Nephron (organoid): ENCODE measurements around the gene ZNF580.

ENCODE experiments used
- H3K27ac Mint-ChIP-seq, 3 experiments: 2 replicates each; pipeline ENCODE4 v1.8.0; 2020; ENCODE audit warnings: mixed read lengths in 3 of 3, mild to moderate bottlenecking in 2 of 3, moderate library complexity in 1 of 3
- H3K27me3 Mint-ChIP-seq: 2 replicates; pipeline ENCODE4 v1.8.0; 2021; ENCODE audit warnings: low read depth, mild to moderate bottlenecking, moderate library complexity, mixed read lengths
- H3K36me3 Mint-ChIP-seq: 2 replicates; pipeline ENCODE4 v1.8.0; 2020; ENCODE audit warnings: low read depth, mixed read lengths
- H3K4me1 Mint-ChIP-seq: 2 replicates; pipeline ENCODE4 v1.8.0; 2020; ENCODE audit warnings: mixed read lengths
- H3K4me3 Mint-ChIP-seq, 3 experiments: 2 replicates each; pipeline ENCODE4 v1.8.0; 2020; ENCODE audit warnings: mild to moderate bottlenecking in 3 of 3, mixed read lengths in 3 of 3, moderate library complexity in 2 of 3
- H3K9me3 Mint-ChIP-seq: 2 replicates; pipeline ENCODE4 v1.8.0; 2020; ENCODE audit warnings: mixed read lengths
- CTCF ChIP-seq, 3 experiments: fragments of 200-600 bp; sonication (generic); IDR thresholded peaks; one replicate each; pipeline ENCODE4 v1.5.0; 2021; ENCODE audit warnings: antibody characterized with exemption in 3 of 3; ENCODE audit not compliant: unreplicated experiment in 3 of 3

ZNF580 gene

GRCh38 chr19:55655648-55656040 is 14.8 kb downstream of the ZNF580 start:
- H3K36me3 Mint-ChIP-seq = peaks cover 18% of the 10 kb centered on the region
- TF ChIP-seq CTCF (IDR thresholded peaks at IDR 0.05; ENCODE audit: unreplicated experiment in 3 of 3) = no peak
- peak overlapping the region; percentile 98 to 99 (median 99) for H3K27ac Mint-ChIP-seq
- peaks cover 5% of the 10 kb centered on the region for H3K27me3 Mint-ChIP-seq
- peak overlapping the region; percentile 91 to 93 (median 92) for H3K4me3 Mint-ChIP-seq
- H3K9me3 Mint-ChIP-seq = no peaks in the 10 kb centered on the region
- peaks cover 35% of the 10 kb centered on the region for H3K4me1 Mint-ChIP-seq

GRCh38 chr19:55656552-55656951 is 15.8 kb downstream of the ZNF580 start:
- Mint-ChIP-seq H3K4me1 (peaks cover 32% of the 10 kb centered on the region), H3K27me3 (peaks cover 5% of the 10 kb centered on the region), H3K36me3 (peaks cover 17% of the 10 kb centered on the region), H3K4me3 (peak overlapping the region; percentile 91 to 93 (median 92)), H3K27ac (peak overlapping the region; percentile 98 to 99 (median 99)), H3K9me3 (no peaks in the 10 kb centered on the region)
- TF ChIP-seq CTCF (IDR thresholded peaks at IDR 0.05; ENCODE audit: unreplicated experiment in 3 of 3) = no peak

GRCh38 chr19:55656988-55657747 is 16.4 kb downstream of the ZNF580 start:
- peaks cover 32% of the 10 kb centered on the region for H3K4me1 Mint-ChIP-seq
- peaks cover 5% of the 10 kb centered on the region for H3K27me3 Mint-ChIP-seq
- no peak for TF ChIP-seq CTCF (IDR thresholded peaks at IDR 0.05; ENCODE audit: unreplicated experiment in 3 of 3)
- no peaks in the 10 kb centered on the region for H3K9me3 Mint-ChIP-seq
- peak overlapping the region; percentile 29 to 60 (median 45) for H3K27ac Mint-ChIP-seq
- H3K36me3 Mint-ChIP-seq = peaks cover 21% of the 10 kb centered on the region
- H3K4me3 Mint-ChIP-seq = peak overlapping the region; percentile 91 to 93 (median 92)

- H3K27me3 Mint-ChIP-seq = peaks cover 5% of the 10 kb centered on the region
- peak overlapping the region in 1 of 3 experiments; percentile 79 for H3K4me3 Mint-ChIP-seq
- no peaks in the 10 kb centered on the region for H3K9me3 Mint-ChIP-seq
- H3K36me3 Mint-ChIP-seq = peaks cover 35% of the 10 kb centered on the region
- TF ChIP-seq CTCF (IDR thresholded peaks at IDR 0.05; ENCODE audit: unreplicated experiment in 3 of 3) = no peak
- peaks cover 32% of the 10 kb centered on the region for H3K4me1 Mint-ChIP-seq
- peak overlapping the region in 1 of 3 experiments; percentile 63 for H3K27ac Mint-ChIP-seq
These were observed 18.2 kb downstream of the ZNF580 start for GRCh38 chr19:55658846-55659459.

- peaks cover 32% of the 10 kb centered on the region for H3K4me1 Mint-ChIP-seq
- H3K4me3 Mint-ChIP-seq = peak overlapping the region; percentile 36 to 79 (median 70)
- peak overlapping the region in 1 of 3 experiments; percentile 63 for H3K27ac Mint-ChIP-seq
- peaks cover 5% of the 10 kb centered on the region for H3K27me3 Mint-ChIP-seq
- TF ChIP-seq CTCF (IDR thresholded peaks at IDR 0.05; ENCODE audit: unreplicated experiment in 3 of 3) = no peak
- H3K9me3 Mint-ChIP-seq = no peaks in the 10 kb centered on the region
- peaks cover 42% of the 10 kb centered on the region for H3K36me3 Mint-ChIP-seq
These were observed 19.0 kb downstream of the ZNF580 start for GRCh38 chr19:55659822-55660221.
